ENCODE measurements around the gene ARFGEF3.

Gene ARFGEF3

GRCh38 chr6:138241381-138241780 lies 79.6 kb downstream of the ARFGEF3 start:
- no peak for DNase-seq (ENCODE audit: low read depth, low spot score)

GRCh38 chr6:138241934-138242333 lies 80.2 kb downstream of the ARFGEF3 start:
- no peak for DNase-seq (ENCODE audit: low read depth, low spot score)

GRCh38 chr6:138242987-138243592 lies 81.4 kb downstream of the ARFGEF3 start:
- no peak for DNase-seq (ENCODE audit: low read depth, low spot score)

- no peak for DNase-seq (ENCODE audit: low read depth, low spot score)
Measured at GRCh38 chr6:138245751-138246150, 84.0 kb downstream of the ARFGEF3 start.

GRCh38 chr6:138246650-138247440 lies 85.1 kb downstream of the ARFGEF3 start:
- DNase-seq (ENCODE audit: low read depth, low spot score): no peak

GRCh38 chr6:138248011-138248410 lies 86.3 kb downstream of the ARFGEF3 start:
- no peak for DNase-seq (ENCODE audit: low read depth, low spot score)

- DNase-seq (ENCODE audit: low read depth, low spot score): no peak
Measured at GRCh38 chr6:138248878-138249277, 87.1 kb downstream of the ARFGEF3 start.

GRCh38 chr6:138250053-138250452 lies 88.3 kb downstream of the ARFGEF3 start:
- no peak for DNase-seq (ENCODE audit: low read depth, low spot score)

GRCh38 chr6:138250513-138251247 lies 88.9 kb downstream of the ARFGEF3 start:
- DNase-seq (ENCODE audit: low read depth, low spot score): no peak

- no peak for DNase-seq (ENCODE audit: low read depth, low spot score)
Measured at GRCh38 chr6:138253731-138254130, 92.0 kb downstream of the ARFGEF3 start.

- no peak for DNase-seq (ENCODE audit: low read depth, low spot score)
Measured at GRCh38 chr6:138255443-138255842, 93.7 kb downstream of the ARFGEF3 start.

- DNase-seq (ENCODE audit: low read depth, low spot score): no peak
Measured at GRCh38 chr6:138257638-138258040, 95.9 kb downstream of the ARFGEF3 start.

- no peak for DNase-seq (ENCODE audit: low read depth, low spot score)
Measured at GRCh38 chr6:138258197-138258596, 96.5 kb downstream of the ARFGEF3 start.

GRCh38 chr6:138258991-138259390 lies 97.3 kb downstream of the ARFGEF3 start:
- no peak for DNase-seq (ENCODE audit: low read depth, low spot score)

- DNase-seq (ENCODE audit: low read depth, low spot score): no peak
Measured at GRCh38 chr6:138261116-138261780, 99.5 kb downstream of the ARFGEF3 start.

- no peak for DNase-seq (ENCODE audit: low read depth, low spot score)
Measured at GRCh38 chr6:138263963-138264362, 102.2 kb downstream of the ARFGEF3 start.

- no peak for DNase-seq (ENCODE audit: low read depth, low spot score)
Measured at GRCh38 chr6:138264372-138264880, 102.7 kb downstream of the ARFGEF3 start.

GRCh38 chr6:138266095-138266494 lies 104.4 kb downstream of the ARFGEF3 start:
- no peak for DNase-seq (ENCODE audit: low read depth, low spot score)

GRCh38 chr6:138267971-138268895 lies 106.5 kb downstream of the ARFGEF3 start:
- no peak for DNase-seq (ENCODE audit: low read depth, low spot score)

GRCh38 chr6:138271451-138271850 lies 109.7 kb downstream of the ARFGEF3 start:
- no peak for DNase-seq (ENCODE audit: low read depth, low spot score)
